ENCODE measurements around the gene WWC1.

WWC1 gene

GRCh38 chr5:168372356-168372946, 81.0 kb downstream of the WWC1 start:
- H3K4me3 ChIP-seq (ENCODE audit: low read depth, low read length) = no peak overlapping the region
- no peak for TF ChIP-seq CTCF (IDR thresholded peaks at IDR 0.05; ENCODE audit: borderline replicate concordance, insufficient read depth, low read depth, low read length)

GRCh38 chr5:168374532-168374931, 83.1 kb downstream of the WWC1 start:
- no peak overlapping the region for H3K4me3 ChIP-seq (ENCODE audit: low read depth, low read length)
- no peak for TF ChIP-seq CTCF (IDR thresholded peaks at IDR 0.05; ENCODE audit: borderline replicate concordance, insufficient read depth, low read depth, low read length)

GRCh38 chr5:168375214-168375613, 83.8 kb downstream of the WWC1 start:
- TF ChIP-seq CTCF (IDR thresholded peaks at IDR 0.05; ENCODE audit: borderline replicate concordance, insufficient read depth, low read depth, low read length) = no peak

GRCh38 chr5:168377525-168377924, 86.1 kb downstream of the WWC1 start:
- no peak overlapping the region for H3K4me3 ChIP-seq (ENCODE audit: low read depth, low read length)
- TF ChIP-seq CTCF (IDR thresholded peaks at IDR 0.05; ENCODE audit: borderline replicate concordance, insufficient read depth, low read depth, low read length) = no peak

More at GRCh38 chr5:168375214-168375613, 83.8 kb downstream of the WWC1 start:
- no peak overlapping the region for H3K4me3 ChIP-seq (ENCODE audit: low read depth, low read length)

- no peak overlapping the region for H3K4me3 ChIP-seq (ENCODE audit: low read depth, low read length)
- no peak for TF ChIP-seq CTCF (IDR thresholded peaks at IDR 0.05; ENCODE audit: borderline replicate concordance, insufficient read depth, low read depth, low read length)
Measured at GRCh38 chr5:168378741-168379140, 87.3 kb downstream of the WWC1 start.

GRCh38 chr5:168382421-168382820, 91.0 kb downstream of the WWC1 start:
- no peak overlapping the region for H3K4me3 ChIP-seq (ENCODE audit: low read depth, low read length)
- no peak for TF ChIP-seq CTCF (IDR thresholded peaks at IDR 0.05; ENCODE audit: borderline replicate concordance, insufficient read depth, low read depth, low read length)

- no peak overlapping the region for H3K4me3 ChIP-seq (ENCODE audit: low read depth, low read length)
- no peak for TF ChIP-seq CTCF (IDR thresholded peaks at IDR 0.05; ENCODE audit: borderline replicate concordance, insufficient read depth, low read depth, low read length)
Measured at GRCh38 chr5:168390491-168390890, 99.0 kb downstream of the WWC1 start.
